GM12891 (cell line): ENCODE results near the gene C22orf42.

Source experiments
- POLR2A ChIP-seq: IDR thresholded peaks from 2 replicates; pipeline ENCODE4 v1.6.1; 2011; ENCODE audit warnings: low read depth, low read length, control low read depth
- POLR2AphosphoS5 ChIP-seq: IDR thresholded peaks from 2 replicates; pipeline ENCODE4 v1.6.1; 2011; ENCODE audit warnings: low read depth, low read length, control low read depth
- TAF1 ChIP-seq: IDR thresholded peaks from 2 replicates; pipeline ENCODE4 v1.6.1; 2011; ENCODE audit warnings: low read depth, low read length, control low read depth

DNA sequence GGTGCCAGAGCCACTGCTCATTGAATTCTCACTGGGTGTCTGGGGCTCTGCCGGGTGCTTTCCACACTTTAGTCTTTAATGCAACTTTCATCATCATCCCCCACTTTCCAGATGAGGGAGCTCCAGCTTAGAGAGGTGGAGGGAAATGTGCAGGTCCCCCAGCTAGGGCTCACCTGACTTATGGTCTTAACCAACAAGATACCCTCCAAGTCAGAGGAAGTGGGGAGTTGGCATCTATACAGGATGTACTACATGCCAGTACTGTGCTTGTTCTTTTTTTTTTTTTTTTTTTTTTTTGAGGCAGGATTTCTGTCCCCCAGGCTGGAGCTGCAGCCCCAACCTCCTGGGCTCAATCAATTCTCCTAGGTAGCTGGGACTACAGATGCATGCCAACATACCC lies 26.3 kb downstream of the C22orf42 start:
- TF ChIP-seq POLR2A = no peak
- TF ChIP-seq POLR2AphosphoS5 = no peak
- no peak for TF ChIP-seq TAF1
